Liver (tissue), 9 donors: Measurements from ENCODE around the gene ROPN1B. TPM values are rescaled to one million over a fixed set of nuclear protein-coding genes. Genes with fewer than 3 reads are reported as not detected.
A peak's percentile ranks its signal among the peaks of the same experiment; 100 is the strongest.

Experiments used
- DNase-seq: peaks from one replicate; pipeline ENCODE4 v3.0.0-alpha.2; 2017; ENCODE audit warnings: low spot score
- H3K27ac ChIP-seq, 2 donors: one replicate each; pipeline ENCODE4 v1.7.0; 2013; ENCODE audit warnings: inconsistent platforms in 2 of 2, low read length in 2 of 2, control low read depth in 1 of 2, low read depth in 1 of 2, mild to moderate bottlenecking in 1 of 2
- H3K27me3 ChIP-seq, 4 donors: one replicate each; pipeline versions ENCODE4 v1.6.1 to v1.7.0; 2013; ENCODE audit warnings: low read length in 3 of 4, inconsistent platforms in 1 of 4, mild to moderate bottlenecking in 1 of 4, moderate library complexity in 1 of 4; ENCODE audit not compliant: control insufficient read depth in 4 of 4, insufficient read depth in 4 of 4
- H3K36me3 ChIP-seq, 4 donors: one replicate each; pipeline versions ENCODE4 v1.6.1 to v1.7.0; 2013; ENCODE audit warnings: low read length in 3 of 4, mild to moderate bottlenecking in 3 of 4, low read depth in 1 of 4, moderate library complexity in 1 of 4; ENCODE audit not compliant: control insufficient read depth in 4 of 4, insufficient read depth in 3 of 4
- H3K4me1 ChIP-seq, 4 donors: one replicate each; pipeline versions ENCODE4 v1.6.1 to v1.7.0; 2013; ENCODE audit warnings: low read length in 3 of 4, mild to moderate bottlenecking in 3 of 4, moderate library complexity in 1 of 4; ENCODE audit not compliant: control insufficient read depth in 4 of 4, insufficient read depth in 4 of 4
- H3K4me3 ChIP-seq, 3 donors: one replicate each; pipeline versions ENCODE4 v1.6.1 to v1.7.0; 2013; ENCODE audit warnings: low read length in 3 of 3, control low read depth in 1 of 3, low read depth in 1 of 3, mild to moderate bottlenecking in 1 of 3
- H3K9ac ChIP-seq, 2 donors: one replicate each; pipeline ENCODE4 v1.7.0; 2013; ENCODE audit warnings: low read length in 2 of 2, mild to moderate bottlenecking in 2 of 2, moderate library complexity in 2 of 2, control low read depth in 1 of 2, low read depth in 1 of 2
- H3K9me3 ChIP-seq, 4 donors: one replicate each; pipeline versions ENCODE4 v1.6.1 to v1.7.0; 2013; ENCODE audit warnings: low read length in 3 of 4; ENCODE audit not compliant: control insufficient read depth in 4 of 4
- EGR1 ChIP-seq, 2 donors: IDR thresholded peaks; 2 replicates each; pipeline ENCODE4 v1.6.1; 2016 to 2018; ENCODE audit warnings: antibody characterized with exemption in 2 of 2, low read depth in 2 of 2
- FOXA1 ChIP-seq: IDR thresholded peaks from 2 replicates; pipeline ENCODE4 v1.6.1; 2016; ENCODE audit warnings: antibody characterized with exemption
- GABPA ChIP-seq, 2 donors: IDR thresholded peaks in 1 of 2; conservative IDR thresholded peaks in 1 of 2; 2 replicates each; pipeline ENCODE4 v1.6.1; 2016; ENCODE audit warnings: antibody characterized with exemption in 2 of 2, mild to moderate bottlenecking in 1 of 2, moderate library complexity in 1 of 2
- HNF4A ChIP-seq, 2 donors: conservative IDR thresholded peaks; 2 replicates each; pipeline ENCODE4 v1.6.1; 2016; ENCODE audit warnings: antibody characterized with exemption in 2 of 2, mild to moderate bottlenecking in 2 of 2
- HNF4G ChIP-seq: IDR thresholded peaks from 2 replicates; pipeline ENCODE4 v1.6.1; 2016; ENCODE audit warnings: antibody characterized with exemption
- JUND ChIP-seq, 2 donors: IDR thresholded peaks; 2 replicates each; pipeline ENCODE4 v1.6.1; 2016; ENCODE audit warnings: antibody characterized with exemption in 2 of 2
- NR2F2 ChIP-seq: IDR thresholded peaks from 2 replicates; pipeline ENCODE4 v1.6.1; 2016; ENCODE audit warnings: antibody characterized with exemption
- RAD21 ChIP-seq, 2 donors: IDR thresholded peaks; 2 replicates each; pipeline ENCODE4 v1.6.1; 2016; ENCODE audit warnings: antibody characterized with exemption in 2 of 2, mild to moderate bottlenecking in 2 of 2
- RXRA ChIP-seq, 2 donors: IDR thresholded peaks; 2 replicates each; pipeline ENCODE4 v1.6.1; 2017 to 2018; ENCODE audit warnings: antibody characterized with exemption in 2 of 2, mild to moderate bottlenecking in 1 of 2
- SP1 ChIP-seq: IDR thresholded peaks from 2 replicates; pipeline ENCODE4 v1.6.1; 2018; ENCODE audit warnings: antibody characterized with exemption, mild to moderate bottlenecking
- TAF1 ChIP-seq: conservative IDR thresholded peaks from 2 replicates; pipeline ENCODE4 v1.6.1; 2016; ENCODE audit warnings: antibody characterized with exemption, mild to moderate bottlenecking
- YY1 ChIP-seq: IDR thresholded peaks from 2 replicates; pipeline ENCODE4 v1.6.1; 2016; ENCODE audit warnings: antibody characterized with exemption, mild to moderate bottlenecking
- WGBS: extraction: QIAGEN DNeasy Blood & Tissue Kit; methylation state at CpG from one replicate; pipeline ENCODE4 v1.1.7; 2013; 5-methylcytosine and 5-hydroxymethylcytosine counted together
- polyA plus RNA-seq, 2 donors: library from polyadenylated mRNA; stranded (reverse) in 1 of 2; unstranded in 1 of 2; fragments of 200-250 nt in 1 of 2; fragments of >200 nt in 1 of 2; fragmentation: Nextera tagmentation in 1 of 2; extraction: Ambion mirVana in 1 of 2; gene quantifications; one replicate each; pipeline versions ENCODE4 v1.2.1 to v1.2.3, GENCODE V29; 2013 to 2015
- total RNA-seq, 2 donors: library from RNA; depleted of rRNA; stranded (reverse); fragments of >200 nt; gene quantifications; one replicate each; pipeline ENCODE4 v1.2.3, GENCODE V29; 2014
- TF ChIP-seq, protein P1 (sequence below): IDR thresholded peaks from 2 replicates; pipeline ENCODE4 v1.6.1; 2016; ENCODE audit warnings: antibody characterized with exemption
- TF ChIP-seq, protein P2 (sequence below): IDR thresholded peaks from 2 replicates; pipeline ENCODE4 v1.6.1; 2016; ENCODE audit warnings: antibody characterized with exemption, mild to moderate bottlenecking
- TF ChIP-seq, protein P3 (sequence below): fragments of 150-350 bp; IDR thresholded peaks from 2 replicates; pipeline ENCODE4 v1.5.1; 2017; ENCODE audit warnings: improper control_type of control experiment, low read depth, low read length; ENCODE audit not compliant: missing input control
- TF ChIP-seq, protein P4 (sequence below): IDR thresholded peaks from 2 replicates; pipeline ENCODE4 v1.6.1; 2016; ENCODE audit warnings: antibody characterized with exemption
- donor health status: healthy.
- donor health status: healthy.
- donor health status: healthy.
- donor health status: healthy.
- donor health status: healthy.

The ROPN1B gene
- total and polyA plus RNA-seq, 4 donors, result 0.69 to 0.84 (median 0.72) TPM; not detected in 1

DNA sequence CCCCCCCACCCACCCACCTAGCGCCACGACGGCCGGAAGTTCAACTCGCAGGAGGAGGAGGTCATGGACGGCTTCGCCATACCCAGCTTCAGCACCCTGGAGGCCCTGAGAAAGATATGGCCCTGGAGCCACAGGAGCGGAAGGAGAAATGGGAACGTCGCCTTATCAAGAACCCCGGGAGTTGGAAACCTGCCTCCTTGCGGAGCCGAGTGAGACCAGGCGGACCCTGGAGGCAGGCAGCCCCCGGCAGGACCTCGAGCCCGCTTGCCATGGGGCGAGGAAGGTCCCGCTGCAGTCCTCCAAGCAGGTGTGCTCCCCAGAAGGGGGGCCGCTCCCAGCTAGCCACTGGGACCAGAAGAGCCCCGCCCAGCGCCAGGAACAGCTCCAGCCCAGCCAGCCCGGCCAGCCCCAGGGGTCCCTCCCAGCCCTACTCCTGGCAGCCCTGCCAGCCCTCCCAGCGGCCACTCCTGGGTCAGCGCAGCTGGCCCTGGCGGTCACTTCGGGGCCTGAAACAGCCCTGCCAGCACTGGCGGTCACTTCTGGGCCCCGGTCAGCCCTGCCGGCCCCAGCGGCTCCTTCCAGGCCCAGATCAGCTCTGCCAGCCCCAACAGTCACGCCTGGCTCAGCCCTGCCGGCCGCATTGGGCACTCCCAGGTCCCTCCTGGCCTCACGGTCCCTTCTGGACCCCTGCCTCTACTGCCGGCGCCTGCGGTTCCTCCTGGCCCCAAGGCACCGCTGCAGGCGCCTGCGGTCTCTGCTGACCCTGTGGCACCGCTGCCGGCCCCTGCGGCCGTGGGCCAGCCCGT, 10.3 kb upstream of the ROPN1B start:
- WGBS, result 81% methylated on average over 46 of the region's 46 CpGs
- DNase-seq, result no peak
- no peaks in the 10 kb centered on the region for H3K27me3 ChIP-seq
- no peaks in the 10 kb centered on the region for H3K36me3 ChIP-seq
- no peak overlapping the region for H3K9ac ChIP-seq
- no peak overlapping the region for H3K27ac ChIP-seq
- peaks cover 0 to 4% (median 0%) of the 10 kb centered on the region in 4 donors for H3K4me1 ChIP-seq
- H3K4me3 ChIP-seq, result peak overlapping the region in 1 of 3 donors; percentile 38
- TF ChIP-seq RXRA (IDR thresholded peaks at IDR 0.05) (no peak), GABPA (IDR thresholded peaks at IDR 0.05 in 1 of 2, conservative IDR thresholded peaks at IDR 0.05 in 1 of 2) (no peak), YY1 (no peak), EGR1 (IDR thresholded peaks at IDR 0.05; ENCODE audit: low read depth in 2 of 2) (no peak), HNF4G (no peak), RAD21 (IDR thresholded peaks at IDR 0.05) (no peak), NR2F2 (no peak), TAF1 (no peak), HNF4A (conservative IDR thresholded peaks at IDR 0.05) (no peak), FOXA1 (no peak), SP1 (no peak), JUND (IDR thresholded peaks at IDR 0.05) (no peak)
- TF ChIP-seq, protein P1, sequence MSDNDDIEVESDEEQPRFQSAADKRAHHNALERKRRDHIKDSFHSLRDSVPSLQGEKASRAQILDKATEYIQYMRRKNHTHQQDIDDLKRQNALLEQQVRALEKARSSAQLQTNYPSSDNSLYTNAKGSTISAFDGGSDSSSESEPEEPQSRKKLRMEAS, result no peak
- TF ChIP-seq, protein P2, sequence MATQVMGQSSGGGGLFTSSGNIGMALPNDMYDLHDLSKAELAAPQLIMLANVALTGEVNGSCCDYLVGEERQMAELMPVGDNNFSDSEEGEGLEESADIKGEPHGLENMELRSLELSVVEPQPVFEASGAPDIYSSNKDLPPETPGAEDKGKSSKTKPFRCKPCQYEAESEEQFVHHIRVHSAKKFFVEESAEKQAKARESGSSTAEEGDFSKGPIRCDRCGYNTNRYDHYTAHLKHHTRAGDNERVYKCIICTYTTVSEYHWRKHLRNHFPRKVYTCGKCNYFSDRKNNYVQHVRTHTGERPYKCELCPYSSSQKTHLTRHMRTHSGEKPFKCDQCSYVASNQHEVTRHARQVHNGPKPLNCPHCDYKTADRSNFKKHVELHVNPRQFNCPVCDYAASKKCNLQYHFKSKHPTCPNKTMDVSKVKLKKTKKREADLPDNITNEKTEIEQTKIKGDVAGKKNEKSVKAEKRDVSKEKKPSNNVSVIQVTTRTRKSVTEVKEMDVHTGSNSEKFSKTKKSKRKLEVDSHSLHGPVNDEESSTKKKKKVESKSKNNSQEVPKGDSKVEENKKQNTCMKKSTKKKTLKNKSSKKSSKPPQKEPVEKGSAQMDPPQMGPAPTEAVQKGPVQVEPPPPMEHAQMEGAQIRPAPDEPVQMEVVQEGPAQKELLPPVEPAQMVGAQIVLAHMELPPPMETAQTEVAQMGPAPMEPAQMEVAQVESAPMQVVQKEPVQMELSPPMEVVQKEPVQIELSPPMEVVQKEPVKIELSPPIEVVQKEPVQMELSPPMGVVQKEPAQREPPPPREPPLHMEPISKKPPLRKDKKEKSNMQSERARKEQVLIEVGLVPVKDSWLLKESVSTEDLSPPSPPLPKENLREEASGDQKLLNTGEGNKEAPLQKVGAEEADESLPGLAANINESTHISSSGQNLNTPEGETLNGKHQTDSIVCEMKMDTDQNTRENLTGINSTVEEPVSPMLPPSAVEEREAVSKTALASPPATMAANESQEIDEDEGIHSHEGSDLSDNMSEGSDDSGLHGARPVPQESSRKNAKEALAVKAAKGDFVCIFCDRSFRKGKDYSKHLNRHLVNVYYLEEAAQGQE, result no peak
- TF ChIP-seq, protein P3, sequence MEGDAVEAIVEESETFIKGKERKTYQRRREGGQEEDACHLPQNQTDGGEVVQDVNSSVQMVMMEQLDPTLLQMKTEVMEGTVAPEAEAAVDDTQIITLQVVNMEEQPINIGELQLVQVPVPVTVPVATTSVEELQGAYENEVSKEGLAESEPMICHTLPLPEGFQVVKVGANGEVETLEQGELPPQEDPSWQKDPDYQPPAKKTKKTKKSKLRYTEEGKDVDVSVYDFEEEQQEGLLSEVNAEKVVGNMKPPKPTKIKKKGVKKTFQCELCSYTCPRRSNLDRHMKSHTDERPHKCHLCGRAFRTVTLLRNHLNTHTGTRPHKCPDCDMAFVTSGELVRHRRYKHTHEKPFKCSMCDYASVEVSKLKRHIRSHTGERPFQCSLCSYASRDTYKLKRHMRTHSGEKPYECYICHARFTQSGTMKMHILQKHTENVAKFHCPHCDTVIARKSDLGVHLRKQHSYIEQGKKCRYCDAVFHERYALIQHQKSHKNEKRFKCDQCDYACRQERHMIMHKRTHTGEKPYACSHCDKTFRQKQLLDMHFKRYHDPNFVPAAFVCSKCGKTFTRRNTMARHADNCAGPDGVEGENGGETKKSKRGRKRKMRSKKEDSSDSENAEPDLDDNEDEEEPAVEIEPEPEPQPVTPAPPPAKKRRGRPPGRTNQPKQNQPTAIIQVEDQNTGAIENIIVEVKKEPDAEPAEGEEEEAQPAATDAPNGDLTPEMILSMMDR, result no peak
- TF ChIP-seq, protein P4, sequence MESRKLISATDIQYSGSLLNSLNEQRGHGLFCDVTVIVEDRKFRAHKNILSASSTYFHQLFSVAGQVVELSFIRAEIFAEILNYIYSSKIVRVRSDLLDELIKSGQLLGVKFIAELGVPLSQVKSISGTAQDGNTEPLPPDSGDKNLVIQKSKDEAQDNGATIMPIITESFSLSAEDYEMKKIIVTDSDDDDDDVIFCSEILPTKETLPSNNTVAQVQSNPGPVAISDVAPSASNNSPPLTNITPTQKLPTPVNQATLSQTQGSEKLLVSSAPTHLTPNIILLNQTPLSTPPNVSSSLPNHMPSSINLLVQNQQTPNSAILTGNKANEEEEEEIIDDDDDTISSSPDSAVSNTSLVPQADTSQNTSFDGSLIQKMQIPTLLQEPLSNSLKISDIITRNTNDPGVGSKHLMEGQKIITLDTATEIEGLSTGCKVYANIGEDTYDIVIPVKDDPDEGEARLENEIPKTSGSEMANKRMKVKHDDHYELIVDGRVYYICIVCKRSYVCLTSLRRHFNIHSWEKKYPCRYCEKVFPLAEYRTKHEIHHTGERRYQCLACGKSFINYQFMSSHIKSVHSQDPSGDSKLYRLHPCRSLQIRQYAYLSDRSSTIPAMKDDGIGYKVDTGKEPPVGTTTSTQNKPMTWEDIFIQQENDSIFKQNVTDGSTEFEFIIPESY, result no peak
- H3K9me3 ChIP-seq, result no peaks in the 10 kb centered on the region
